HUDEP-2 (cell line): ENCODE data around the gene COBLL1.

Source experiments
- DNase-seq, 76 experiments: peaks; one replicate each; lab custom pipeline; 2025; ENCODE audit not compliant: unreplicated experiment in 76 of 76; lab: John Stamatoyannopoulos, UW

The COBLL1 gene

DNA sequence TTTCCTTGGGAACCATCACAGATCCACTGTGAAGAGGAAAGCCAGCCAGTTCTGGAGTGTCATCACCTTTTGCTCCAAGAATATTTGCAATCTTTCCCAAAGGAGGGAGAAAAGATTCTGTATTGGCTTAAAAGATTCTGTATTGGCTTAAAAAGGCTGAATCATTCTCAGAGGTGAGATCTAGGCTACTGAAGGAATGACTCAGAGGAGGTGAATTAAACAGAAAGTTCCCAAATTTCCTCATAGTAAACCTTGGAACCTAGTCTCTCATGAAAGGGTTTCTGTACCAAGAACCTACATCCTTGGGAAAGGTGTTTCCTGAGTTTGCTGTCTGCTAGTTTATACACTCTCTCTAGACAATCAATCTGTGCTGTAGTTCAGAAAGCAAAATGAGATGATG, 186.3 kb downstream of the COBLL1 start:
- no peak for DNase-seq

DNA sequence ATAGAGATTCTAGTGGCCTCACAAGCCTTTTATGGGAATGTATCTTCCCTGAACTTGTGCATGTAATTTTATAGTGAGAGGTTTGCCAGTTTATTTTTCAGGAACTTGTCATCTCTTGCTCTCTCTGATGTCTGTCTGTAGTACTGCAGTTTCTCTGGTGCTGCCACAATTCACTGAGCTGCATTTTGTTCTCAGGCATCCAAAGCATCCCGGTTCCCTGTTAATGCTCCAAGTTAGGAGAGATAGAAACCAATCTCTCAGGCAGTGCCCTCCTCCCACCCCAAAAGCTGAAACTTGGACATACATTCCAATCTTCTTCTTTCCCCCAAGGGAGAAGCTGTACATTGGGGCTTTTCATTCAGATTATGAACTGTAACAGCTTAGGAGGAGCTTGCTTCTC, 190.3 kb downstream of the COBLL1 start:
- DNase-seq, result no peak

DNA sequence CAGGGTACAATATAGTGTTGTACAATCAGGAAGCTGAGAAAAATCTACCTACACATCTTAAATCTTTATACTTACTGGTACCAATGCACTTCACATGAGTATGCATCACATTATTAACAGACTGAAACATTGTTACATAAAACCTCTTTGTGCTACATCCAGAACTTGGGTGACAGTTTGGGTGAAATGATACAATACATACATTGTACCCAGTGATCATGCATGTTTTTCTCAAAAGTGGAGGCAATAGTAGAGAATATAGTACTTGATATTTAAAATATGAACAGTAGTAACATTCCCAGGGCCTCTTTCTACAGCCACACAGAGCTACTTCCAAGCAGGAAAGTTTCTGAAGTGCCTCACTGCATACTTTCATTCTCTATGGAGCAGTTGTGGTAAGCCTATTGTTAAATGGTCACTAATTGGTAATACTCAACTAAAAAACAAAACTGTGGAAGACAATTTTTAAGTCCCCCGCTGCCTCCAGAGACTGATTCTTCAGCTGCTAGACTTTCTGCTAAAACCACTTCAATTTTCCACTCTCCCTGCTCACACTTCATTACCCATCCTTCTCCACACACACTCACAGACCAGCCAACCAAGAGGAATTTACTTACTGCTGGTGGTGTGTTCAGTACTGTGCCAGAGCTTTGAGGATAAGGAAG, 197.5 kb downstream of the COBLL1 start:
- no peak for DNase-seq

DNA sequence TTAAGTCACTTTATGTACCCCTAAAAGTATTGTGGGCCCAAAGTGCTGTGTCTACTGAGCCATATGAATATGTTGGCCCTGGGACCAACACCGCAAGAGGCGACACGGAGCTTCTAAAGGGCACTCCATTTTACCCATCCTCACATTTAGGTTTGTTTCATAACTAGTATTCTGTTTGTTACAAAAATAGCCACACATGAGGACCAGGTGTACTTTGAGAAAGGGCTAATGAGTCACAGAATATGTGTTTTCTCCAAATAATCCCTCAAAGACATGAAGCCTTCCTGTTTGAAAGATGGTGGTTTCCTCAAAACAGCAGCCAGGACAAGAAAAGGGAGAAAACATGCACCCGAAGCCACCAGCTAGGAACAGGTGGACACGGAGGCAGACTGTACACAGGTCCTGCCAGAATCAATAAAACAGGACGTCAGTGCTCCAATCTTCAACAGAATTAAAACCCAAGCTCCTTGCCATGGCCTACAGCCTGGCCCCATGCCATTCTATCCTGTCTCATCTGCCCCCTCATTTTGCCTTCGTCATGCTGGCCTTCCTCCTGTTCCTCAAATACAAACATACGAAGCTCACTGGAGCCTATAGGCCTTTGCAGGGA, 198.6 kb downstream of the COBLL1 start:
- no peak for DNase-seq

DNA sequence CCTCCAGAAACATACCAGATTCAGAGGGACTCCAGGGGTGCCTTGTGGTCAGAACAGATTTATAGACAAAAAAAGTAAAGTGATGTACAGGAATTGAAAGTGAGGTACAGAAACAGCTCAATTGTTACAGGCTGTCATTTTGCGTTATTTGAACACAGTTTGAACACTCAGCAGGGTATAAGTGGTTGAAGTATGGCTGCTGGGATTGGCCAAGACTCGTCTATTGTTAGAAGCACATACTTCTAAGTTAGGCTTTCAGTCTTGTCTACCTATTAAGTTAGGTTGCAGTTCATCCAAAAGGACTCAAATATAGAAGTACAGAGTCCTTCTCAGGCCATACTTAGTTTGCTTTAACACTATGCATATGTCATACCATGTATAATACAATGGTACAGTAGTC, 199.4 kb downstream of the COBLL1 start:
- DNase-seq, result no peak
